GM21529 (cell line): Measurements from ENCODE around the gene IL1RAPL2.

Experiments used
- ATAC-seq: cut with Tn5 transposase; IDR thresholded peaks from one replicate; pipeline ENCODE4 v1.9.1; 2021; ENCODE audit not compliant: unreplicated experiment

Gene IL1RAPL2

DNA sequence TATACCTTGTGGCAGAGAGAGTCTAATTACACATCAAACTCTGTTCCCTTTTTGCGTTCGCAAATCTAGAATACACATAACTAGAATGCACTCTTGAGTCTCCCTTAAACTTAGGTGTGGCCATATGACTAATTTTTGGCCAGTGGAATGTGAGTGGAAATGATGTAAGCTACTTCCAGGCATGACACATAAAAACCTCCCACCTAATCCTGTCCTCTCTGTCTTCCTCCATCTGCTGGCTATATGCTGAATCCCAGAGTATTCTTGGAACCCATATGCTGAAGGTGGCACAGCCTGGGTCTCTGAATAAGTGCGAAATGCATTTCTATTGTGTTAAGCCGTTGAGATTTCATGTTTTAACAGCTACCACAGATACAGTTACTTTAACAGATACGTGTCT, 986.4 kb downstream of the IL1RAPL2 start:
- no peak for ATAC-seq

DNA sequence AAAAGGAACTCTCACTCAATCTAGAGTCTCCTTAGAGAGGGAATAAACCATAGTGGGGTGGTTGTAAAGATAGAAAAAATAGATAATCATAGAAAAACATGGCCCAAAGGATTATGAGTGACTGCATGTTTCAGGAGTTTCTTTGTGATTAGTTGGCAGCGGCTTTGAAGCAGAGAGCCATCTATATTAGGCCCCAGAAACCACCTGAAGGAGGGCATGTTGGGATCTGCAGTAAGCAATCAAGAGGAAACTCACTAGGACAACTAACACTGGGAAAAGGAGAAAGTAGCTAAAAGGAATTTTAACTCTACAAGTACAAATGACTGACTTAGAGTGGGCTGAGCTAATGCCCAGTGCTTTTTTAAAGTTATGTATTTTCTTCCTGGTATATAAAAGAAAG, 987.1 kb downstream of the IL1RAPL2 start:
- no peak for ATAC-seq

GRCh38 chrX:105564501-105564900, 998.5 kb downstream of the IL1RAPL2 start:
- ATAC-seq = no peak

- no peak for ATAC-seq
Observed at GRCh38 chrX:105565856-105566255, 999.9 kb downstream of the IL1RAPL2 start.

DNA sequence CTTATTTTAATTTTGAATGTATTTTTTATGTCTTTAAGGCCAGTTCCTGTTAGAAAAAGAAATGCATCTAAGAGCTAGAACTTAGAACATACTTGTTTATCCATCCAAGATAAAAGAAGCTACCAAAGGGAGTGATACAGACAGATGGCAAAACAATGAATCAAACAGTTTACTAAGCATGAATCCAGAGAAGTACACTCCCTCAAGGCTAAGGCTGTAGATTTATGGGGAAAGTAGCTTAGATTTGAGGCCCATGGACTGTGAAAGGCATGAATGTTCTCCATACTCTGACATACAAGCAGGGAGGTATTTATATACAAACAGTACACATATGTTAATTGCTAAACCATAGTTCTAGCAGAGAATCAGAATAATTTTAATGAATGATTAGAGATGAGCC, 1001.1 kb downstream of the IL1RAPL2 start:
- ATAC-seq = no peak

DNA sequence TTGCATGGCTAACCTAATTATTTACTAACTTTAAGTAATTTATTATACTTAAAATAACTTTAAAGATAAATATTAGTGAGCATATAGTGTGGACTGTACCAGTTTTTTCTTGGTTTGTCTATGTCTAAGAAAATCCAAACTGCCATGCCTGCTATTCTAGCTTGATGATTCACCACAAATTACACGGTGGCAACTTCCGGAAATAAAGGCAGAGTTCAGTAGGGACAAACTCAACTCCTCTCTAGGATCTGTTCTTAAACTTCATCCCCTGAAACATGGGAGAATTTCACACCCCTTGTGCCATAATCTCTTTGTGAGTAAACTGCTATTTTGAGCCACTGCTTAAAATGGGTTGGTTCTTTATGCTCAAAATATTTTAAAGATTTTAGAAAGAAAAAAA, 1042.7 kb downstream of the IL1RAPL2 start:
- ATAC-seq = no peak

DNA sequence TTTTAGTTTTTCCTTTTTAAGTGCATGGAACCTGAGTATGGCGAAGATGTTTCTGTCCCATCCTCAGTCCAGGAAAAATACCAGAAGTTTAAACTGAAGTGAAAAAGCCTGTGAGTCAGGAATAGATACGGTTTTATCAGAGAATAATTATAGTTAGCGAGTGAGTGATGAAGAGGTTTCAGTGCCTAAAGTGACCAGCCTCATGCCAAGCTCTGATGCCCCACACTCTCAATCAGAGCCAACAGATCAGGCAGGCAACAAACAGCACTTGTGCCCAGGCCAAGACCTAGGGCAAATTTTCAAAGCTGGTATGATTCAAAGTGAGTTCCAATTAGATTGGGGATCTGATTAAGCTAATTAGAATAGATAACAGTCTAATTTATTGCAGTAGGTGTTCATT, 1043.5 kb downstream of the IL1RAPL2 start:
- ATAC-seq = no peak

- no peak for ATAC-seq
Observed at GRCh38 chrX:105610411-105610810, 1044.4 kb downstream of the IL1RAPL2 start.

- no peak for ATAC-seq
Observed at GRCh38 chrX:105618393-105619101, 1052.5 kb downstream of the IL1RAPL2 start.

- ATAC-seq = no peak
Observed at GRCh38 chrX:105634180-105634579, 1068.2 kb downstream of the IL1RAPL2 start.

DNA sequence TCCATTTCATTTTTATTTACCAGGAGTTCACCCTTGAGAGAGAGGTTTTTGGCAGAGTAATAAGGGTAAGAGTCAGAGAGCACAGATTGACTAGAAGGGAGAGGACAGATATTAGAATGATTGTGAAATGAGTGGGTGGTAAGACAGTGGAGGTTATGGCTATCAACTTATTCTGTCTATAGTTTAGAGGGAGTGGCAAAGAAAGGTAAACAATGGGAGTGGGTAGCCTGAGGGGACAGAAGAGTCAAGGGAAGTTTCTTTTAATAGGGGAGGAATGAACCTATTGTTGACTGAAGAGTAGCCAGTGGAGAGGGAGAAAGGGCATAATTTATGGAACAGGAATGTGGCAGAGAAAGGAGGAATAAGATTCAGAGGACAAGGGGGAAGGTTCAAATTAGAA, 1069.8 kb downstream of the IL1RAPL2 start:
- ATAC-seq = no peak

GRCh38 chrX:105636667-105637066, 1070.7 kb downstream of the IL1RAPL2 start:
- ATAC-seq = no peak

DNA sequence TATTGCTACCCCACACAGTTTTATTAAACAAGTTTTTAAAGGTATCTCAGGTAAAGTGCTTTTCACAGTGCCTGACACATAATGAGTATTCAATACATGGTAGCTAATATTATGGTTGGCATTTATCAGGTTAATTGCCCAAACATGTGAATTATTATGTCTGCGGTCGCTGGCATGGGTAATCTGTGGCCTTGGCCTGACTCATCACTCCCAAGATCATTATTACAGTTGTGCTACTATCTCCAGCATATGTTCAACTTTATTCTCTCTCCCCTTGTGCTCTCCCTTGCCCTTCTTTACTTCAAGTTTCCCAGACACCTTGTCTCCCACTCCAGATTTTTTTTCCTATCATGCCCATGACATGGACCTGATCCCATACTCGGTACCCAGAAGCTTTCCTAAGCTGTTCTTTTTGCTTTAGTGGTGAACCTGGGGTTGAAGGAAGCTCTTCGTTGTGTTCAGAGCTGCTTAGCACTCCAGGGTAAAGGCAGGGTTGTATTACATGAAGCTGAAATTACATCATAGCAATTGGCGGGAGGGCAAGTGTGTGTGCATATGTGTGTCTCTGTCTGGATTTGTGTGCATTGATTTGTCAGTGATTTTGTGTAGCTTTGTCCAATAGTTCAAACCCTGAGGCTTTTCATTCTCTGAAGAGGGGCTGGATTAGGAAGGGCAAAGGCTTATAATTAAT, 1079.8 kb downstream of the IL1RAPL2 start:
- no peak for ATAC-seq

GRCh38 chrX:105646592-105647372, 1080.8 kb downstream of the IL1RAPL2 start:
- ATAC-seq = no peak

DNA sequence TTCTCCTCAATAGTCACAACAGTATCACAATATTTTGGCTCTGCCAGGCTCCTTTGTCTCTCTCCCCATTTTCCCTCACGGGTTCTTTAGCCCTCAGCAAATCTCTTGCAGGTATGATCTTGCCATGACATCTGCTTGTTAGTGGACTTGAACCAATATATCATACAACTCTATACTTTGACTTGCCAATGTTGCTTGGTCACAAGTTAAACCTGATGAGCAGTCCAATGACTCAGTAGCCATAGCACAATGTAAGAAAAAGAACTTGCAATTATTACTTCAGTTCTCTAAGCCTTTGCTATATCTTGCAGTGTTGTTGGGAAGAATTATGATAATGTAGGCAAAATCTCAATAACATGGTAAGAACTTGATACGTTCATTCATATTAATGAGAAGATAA, 1081.8 kb downstream of the IL1RAPL2 start:
- ATAC-seq = no peak

DNA sequence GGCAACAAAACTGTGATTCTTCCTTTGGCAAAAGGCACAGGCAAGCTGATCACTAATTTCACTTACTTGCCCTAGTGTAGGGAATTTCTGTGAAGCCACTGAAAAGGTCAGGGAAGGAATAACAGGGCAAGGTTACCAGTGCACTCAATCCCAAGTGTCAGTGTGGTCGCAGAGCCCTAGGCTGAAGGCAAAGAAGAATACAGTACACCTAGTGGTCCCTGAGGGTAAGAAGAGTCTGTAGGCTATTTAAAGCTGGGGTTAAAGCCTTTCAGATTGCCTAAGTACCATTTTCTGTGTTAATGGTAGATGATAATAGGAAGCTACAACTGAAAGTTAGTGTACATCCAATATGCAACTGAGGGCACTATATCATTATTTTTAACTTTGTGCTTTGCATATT, 1082.7 kb downstream of the IL1RAPL2 start:
- ATAC-seq = no peak

- no peak for ATAC-seq
Observed at GRCh38 chrX:105650577-105650976, 1084.6 kb downstream of the IL1RAPL2 start.

- no peak for ATAC-seq
Observed at GRCh38 chrX:105650986-105651385, 1085.0 kb downstream of the IL1RAPL2 start.

GRCh38 chrX:105653891-105654290, 1087.9 kb downstream of the IL1RAPL2 start:
- ATAC-seq = no peak

DNA sequence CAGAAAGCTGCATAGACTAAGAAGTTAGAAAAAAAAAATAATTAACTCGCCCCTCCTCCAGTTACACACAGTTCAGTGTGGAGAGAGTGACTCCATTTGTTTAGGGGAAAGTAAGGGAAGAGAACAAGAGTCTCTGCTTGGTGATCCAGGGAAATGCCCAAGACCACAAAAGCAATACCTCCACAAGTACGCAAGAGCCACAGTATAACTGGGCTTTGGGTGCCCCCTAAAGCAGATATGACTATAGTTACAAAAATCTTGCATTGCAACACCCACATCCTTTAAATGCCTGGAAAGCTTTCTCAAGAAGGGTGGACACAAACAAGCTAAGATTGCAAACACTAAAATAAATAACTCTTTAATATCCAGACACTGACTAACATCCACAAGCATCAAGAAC, 1092.1 kb downstream of the IL1RAPL2 start:
- ATAC-seq = no peak

- no peak for ATAC-seq
Observed at GRCh38 chrX:105662248-105662647, 1096.2 kb downstream of the IL1RAPL2 start.

DNA sequence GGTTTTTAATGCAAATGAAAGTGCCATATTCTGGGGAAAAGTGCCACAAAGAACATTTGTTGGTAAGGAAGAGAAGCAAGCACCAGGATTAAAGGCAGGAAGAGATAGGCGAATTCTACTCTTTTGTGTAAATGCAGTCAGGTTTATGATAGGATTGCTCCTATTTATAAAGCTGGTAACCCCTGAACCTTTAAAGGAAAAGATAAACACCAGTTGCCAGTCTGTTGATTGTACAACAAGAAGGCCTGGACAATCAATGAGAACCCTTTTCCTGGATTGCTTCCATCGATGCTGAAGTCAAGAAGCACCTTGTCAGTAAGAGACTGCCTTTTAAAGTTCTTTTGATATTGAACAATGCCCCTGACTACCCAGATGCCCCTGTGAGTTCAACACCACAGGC, 1098.2 kb downstream of the IL1RAPL2 start:
- no peak for ATAC-seq
